ENCODE data around the gene CTSG. TPM values are rescaled to one million over a fixed set of nuclear protein-coding genes. Genes with fewer than 3 reads are reported as not detected.

CTSG gene
- total and polyA plus RNA-seq, 2 of the 4 experiments (the other 2 are of a cell fraction), result not detected

DNA sequence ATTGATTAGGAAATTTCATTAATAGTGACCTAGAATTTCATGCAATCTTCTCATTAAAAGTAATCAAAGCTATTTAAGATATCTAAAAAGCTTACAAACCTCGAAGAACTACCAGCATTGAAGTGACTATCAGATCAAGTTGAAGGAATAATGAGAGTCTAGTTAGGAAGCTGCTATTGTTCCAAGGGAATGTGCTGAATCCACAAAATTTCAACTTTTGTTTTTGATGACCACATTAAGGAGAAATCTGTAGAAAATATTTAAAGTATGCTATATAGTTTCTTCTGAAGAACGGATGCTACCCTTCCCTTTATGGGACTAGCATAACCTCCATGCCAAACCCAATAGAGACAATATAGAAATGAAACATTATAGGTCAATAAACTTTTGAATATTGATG lies 2.5 kb upstream of the CTSG start:
- in situ Hi-C loops (cut with MboI; ENCODE audit: low sequenced_read_pairs), result no loop called here
- Histone ChIP-seq H3K4ac (ENCODE audit: low read depth, low read length) (no peak overlapping the region), H2AK9ac (replicated peaks; ENCODE audit: low read depth, low read length, poor library complexity) (no peak overlapping the region), H4K5ac (ENCODE audit: low read depth, low read length) (no peak overlapping the region), H3K4me2 (ENCODE audit: low read depth, low read length) (no peak overlapping the region), H4K8ac (ENCODE audit: low read depth in 2 of 2, low read length in 2 of 2) (no peak overlapping the region), H3K27me3 (ENCODE audit: control insufficient read depth, insufficient read depth, low read length) (no peaks in the 10 kb centered on the region), H3K4me1 (ENCODE audit: control insufficient read depth, insufficient read depth, low read length) (no peaks in the 10 kb centered on the region), H3K9me1 (ENCODE audit: insufficient read depth, low read length) (no peaks in the 10 kb centered on the region), H3K36me3 (ENCODE audit: control insufficient read depth, insufficient read depth, low read length) (no peaks in the 10 kb centered on the region), H2BK15ac (ENCODE audit: low read depth, low read length) (no peak overlapping the region), H3K9me3 (ENCODE audit: control insufficient read depth, insufficient read depth, low read length) (no peaks in the 10 kb centered on the region), H2AFZ (replicated peaks; ENCODE audit: low read length, poor library complexity) (no peak overlapping the region), H4K91ac (ENCODE audit: insufficient read depth, low read depth, low read length) (no peak overlapping the region), H3K4me3 (ENCODE audit: insufficient read depth, low read depth, low read length) (no peak overlapping the region), H3K56ac (ENCODE audit: extremely low read depth, insufficient read depth, low read length) (no peak overlapping the region), H3K79me1 (ENCODE audit: low read depth in 1 of 2, low read length in 2 of 2) (no peaks in the 10 kb centered on the region), H3K18ac (ENCODE audit: low read depth, low read length) (no peak overlapping the region), H3K14ac (replicated peaks; ENCODE audit: low read depth, low read length) (no peak overlapping the region), H3K9ac (ENCODE audit: low read depth, low read length) (no peak overlapping the region), H2BK20ac (ENCODE audit: low read depth, low read length) (no peak overlapping the region), H3K27ac (ENCODE audit: insufficient read depth, low read length) (no peak overlapping the region), H4K20me1 (ENCODE audit: insufficient read depth, low read length) (no peaks in the 10 kb centered on the region), H2BK120ac (ENCODE audit: low read depth, low read length) (no peak overlapping the region), H3K23ac (ENCODE audit: low read depth, low read length) (no peak overlapping the region), H2BK5ac (ENCODE audit: low read depth, low read length, poor library complexity, severe bottlenecking) (no peak overlapping the region), H2AK5ac (ENCODE audit: low read depth, low read length) (no peak overlapping the region)
- dilution Hi-C loops (cut with HindIII; ENCODE audit: low sequenced_read_pairs, unreplicated experiment), result no loop called here
- TF ChIP-seq MAFK (IDR thresholded peaks at IDR 0.05; ENCODE audit: low read depth, low read length) (peak; percentile 71), USF2 (IDR thresholded peaks at IDR 0.05; ENCODE audit: low read depth, low read length) (no peak), RFX5 (IDR thresholded peaks at IDR 0.05; ENCODE audit: low read depth, low read length) (no peak), CEBPB (IDR thresholded peaks at IDR 0.05; ENCODE audit: low read depth, low read length) (no peak), RAD21 (IDR thresholded peaks at IDR 0.05; ENCODE audit: low read length) (no peak), SMC3 (IDR thresholded peaks at IDR 0.05; ENCODE audit: low read depth, low read length) (no peak)
- no peak for ATAC-seq (ENCODE audit: low read depth)
- WGBS, 2 experiments (ENCODE audit: extremely low coverage in 2 of 2, insufficient read length in 1 of 2), result no CpG with 5 or more reads among the region's 2 CpGs
- ChIA-PET CTCF (no interaction called here), POLR2A (ENCODE audit: unreplicated experiment) (no interaction called here)
- BruUV-seq (replicated peaks), result no TSS peak
- intact Hi-C loops (cut with micrococcal nuclease), result no loop called here
- no peak for DNase-seq

Measured in IMR-90 (cell line).